IPS-18a (cell line): ENCODE data around the gene MATN1.

Experiments used
- H3K27ac ChIP-seq: one replicate; pipeline ENCODE4 v1.5.1; 2013; ENCODE audit warnings: low read length
- H3K27me3 ChIP-seq: one replicate; pipeline ENCODE4 v1.6.1; 2013; ENCODE audit warnings: mild to moderate bottlenecking, low read length; ENCODE audit not compliant: control insufficient read depth, insufficient read depth
- H3K36me3 ChIP-seq: one replicate; pipeline ENCODE4 v1.6.1; 2013; ENCODE audit warnings: low read depth, low read length; ENCODE audit not compliant: control insufficient read depth
- H3K4me1 ChIP-seq: one replicate; pipeline ENCODE4 v1.6.1; 2013; ENCODE audit warnings: low read depth, low read length; ENCODE audit not compliant: control insufficient read depth
- H3K4me3 ChIP-seq: one replicate; pipeline ENCODE4 v1.5.1; 2013; ENCODE audit warnings: low read length
- H3K9ac ChIP-seq: one replicate; pipeline ENCODE4 v1.6.1; 2013; ENCODE audit warnings: mild to moderate bottlenecking, low read length, moderate library complexity
- H3K9me3 ChIP-seq: one replicate; pipeline ENCODE4 v1.6.1; 2013; ENCODE audit warnings: low read depth, low read length; ENCODE audit not compliant: control insufficient read depth

The MATN1 gene

DNA sequence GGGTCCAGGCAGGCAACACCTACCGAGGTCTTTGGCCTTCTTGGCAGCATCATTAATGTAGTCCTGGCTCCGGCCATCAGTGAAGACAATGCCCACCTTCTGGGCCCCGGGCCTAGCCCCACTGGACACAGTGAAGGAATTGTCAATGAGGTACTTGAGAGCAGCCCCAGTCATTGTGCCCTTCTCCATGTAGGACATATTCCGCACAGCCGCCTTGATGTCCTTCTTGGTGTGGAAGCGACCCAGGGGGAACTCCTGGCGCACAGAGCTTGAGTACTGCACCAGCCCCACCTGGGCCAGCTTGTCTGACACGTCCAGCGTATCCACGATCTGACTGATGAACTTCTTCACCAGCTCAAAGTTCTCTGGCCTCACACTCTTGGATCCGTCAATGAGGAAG is 7.5 kb downstream of the MATN1 start:
- H3K27ac ChIP-seq, result no peak overlapping the region
- H3K9ac ChIP-seq, result no peak overlapping the region
- no peak overlapping the region for H3K4me3 ChIP-seq
- H3K4me1 ChIP-seq, result no peaks in the 10 kb centered on the region
- no peaks in the 10 kb centered on the region for H3K27me3 ChIP-seq
- H3K36me3 ChIP-seq, result no peaks in the 10 kb centered on the region
- peaks cover 5% of the 10 kb centered on the region for H3K9me3 ChIP-seq

DNA sequence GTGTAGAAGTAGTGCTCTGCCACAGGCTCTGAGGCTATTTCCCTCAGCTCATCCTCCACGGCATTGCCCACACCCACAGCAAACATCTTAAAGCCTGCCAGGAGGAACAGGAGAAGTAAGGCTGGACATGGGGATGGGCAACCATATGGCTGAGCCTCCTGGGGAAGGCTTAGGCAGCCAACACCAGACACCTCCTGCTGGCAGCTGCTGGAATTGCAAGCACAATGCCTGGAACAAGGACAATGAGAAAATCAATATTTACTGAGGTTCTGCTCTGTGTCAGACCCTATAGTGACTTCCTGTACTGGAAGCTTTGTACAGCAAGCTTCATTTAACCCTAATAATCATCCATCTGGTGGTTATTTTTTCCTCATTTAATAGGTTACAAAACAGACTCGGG is 8.2 kb downstream of the MATN1 start:
- Histone ChIP-seq H3K27ac (no peak overlapping the region), H3K9ac (no peak overlapping the region), H3K36me3 (no peaks in the 10 kb centered on the region), H3K4me1 (no peaks in the 10 kb centered on the region), H3K27me3 (no peaks in the 10 kb centered on the region), H3K9me3 (peaks cover 5% of the 10 kb centered on the region), H3K4me3 (no peak overlapping the region)

DNA sequence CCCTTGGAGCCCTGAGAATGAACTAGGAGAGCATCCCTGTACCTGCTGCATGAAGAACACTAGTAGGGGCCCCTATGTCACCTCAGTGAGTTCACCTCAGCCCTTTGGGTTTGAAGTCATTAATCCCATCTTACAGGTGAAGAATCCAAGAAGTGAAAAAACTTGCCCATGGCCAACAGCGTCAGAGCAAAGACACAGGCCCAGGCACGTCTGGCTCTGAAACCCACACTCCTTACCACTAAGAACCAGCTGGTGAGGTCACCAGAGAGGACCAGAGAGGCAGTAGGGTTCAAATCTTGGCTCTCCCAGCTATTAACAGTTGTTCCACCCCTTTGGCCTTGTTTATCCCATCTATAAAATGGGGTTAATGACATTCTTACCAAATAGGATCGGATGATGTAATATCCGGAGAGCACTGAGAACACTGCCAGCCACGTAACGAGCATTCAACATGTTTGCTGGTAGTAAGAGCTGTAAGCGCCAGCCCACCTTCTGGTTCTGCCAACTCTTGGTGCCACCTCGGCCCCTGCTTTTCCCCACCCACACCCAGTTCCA is 8.8 kb downstream of the MATN1 start:
- Histone ChIP-seq H3K27me3 (no peaks in the 10 kb centered on the region), H3K36me3 (no peaks in the 10 kb centered on the region), H3K9ac (no peak overlapping the region), H3K4me1 (no peaks in the 10 kb centered on the region), H3K4me3 (no peak overlapping the region), H3K27ac (no peak overlapping the region), H3K9me3 (peaks cover 5% of the 10 kb centered on the region)

DNA sequence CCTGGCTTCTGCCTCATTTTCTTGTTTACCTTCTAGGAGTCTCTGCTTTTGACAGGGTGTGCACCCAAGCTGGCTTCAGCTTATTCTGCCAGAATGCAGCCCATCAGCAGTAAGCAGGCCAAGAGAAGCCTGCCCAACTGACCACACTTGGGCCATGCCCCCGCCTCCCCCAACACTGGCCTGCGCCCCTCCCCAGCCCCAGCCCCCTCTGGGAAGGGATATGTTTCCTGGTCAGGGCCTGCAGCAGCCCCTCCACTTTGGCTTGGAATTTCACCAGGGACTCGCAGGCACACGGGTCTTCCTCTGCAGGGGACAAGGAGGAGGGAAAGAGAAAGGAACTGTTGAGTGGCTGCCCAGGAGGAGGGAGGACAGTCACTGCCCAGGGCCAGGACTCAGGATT is 9.4 kb downstream of the MATN1 start:
- Histone ChIP-seq H3K36me3 (no peaks in the 10 kb centered on the region), H3K9ac (no peak overlapping the region), H3K9me3 (peaks cover 5% of the 10 kb centered on the region), H3K4me3 (no peak overlapping the region), H3K4me1 (no peaks in the 10 kb centered on the region), H3K27me3 (no peaks in the 10 kb centered on the region), H3K27ac (no peak overlapping the region)

DNA sequence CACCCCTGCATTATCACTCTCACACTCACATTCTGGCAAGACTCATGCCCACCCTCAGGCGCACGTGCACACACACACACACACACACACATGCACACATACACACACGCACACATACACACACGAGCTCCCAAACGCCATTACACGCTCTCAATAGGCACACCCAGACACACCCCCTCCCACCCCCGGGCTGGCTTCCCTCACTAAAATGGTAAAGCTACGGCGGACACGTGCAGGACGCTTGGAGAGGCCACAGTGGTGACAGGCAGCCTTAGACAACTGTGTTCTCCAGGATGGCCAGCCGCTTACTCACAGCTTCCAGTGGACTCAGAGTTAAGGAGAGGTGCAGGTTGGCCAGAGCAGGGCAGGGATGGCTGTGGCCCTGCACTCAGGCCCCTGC is 10.1 kb downstream of the MATN1 start:
- Histone ChIP-seq H3K4me1 (no peaks in the 10 kb centered on the region), H3K36me3 (no peaks in the 10 kb centered on the region), H3K9me3 (peaks cover 5% of the 10 kb centered on the region), H3K4me3 (no peak overlapping the region), H3K27me3 (no peaks in the 10 kb centered on the region), H3K27ac (no peak overlapping the region), H3K9ac (no peak overlapping the region)

DNA sequence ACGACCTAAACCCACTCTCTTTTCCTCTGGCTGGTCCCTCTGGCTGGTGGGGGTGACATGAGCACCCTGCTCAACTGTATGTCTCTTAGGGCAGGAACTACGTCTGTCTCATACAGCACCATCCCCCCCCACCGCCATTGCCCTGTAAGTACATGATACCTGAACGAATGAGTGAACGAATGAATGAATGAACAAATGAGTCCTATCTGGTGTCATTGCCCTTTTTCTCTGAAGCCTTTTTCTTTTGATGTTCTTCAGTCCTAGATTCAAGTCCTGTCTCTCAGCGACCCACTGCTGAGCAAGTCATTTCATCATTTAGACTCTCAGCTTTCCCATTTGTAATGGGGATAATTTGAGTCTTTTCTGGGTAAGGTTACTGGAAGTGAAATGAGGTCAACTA is 10.8 kb downstream of the MATN1 start:
- H3K9me3 ChIP-seq, result peaks cover 5% of the 10 kb centered on the region
- no peak overlapping the region for H3K9ac ChIP-seq
- H3K4me3 ChIP-seq, result no peak overlapping the region
- H3K27me3 ChIP-seq, result no peaks in the 10 kb centered on the region
- peaks cover 3% of the 10 kb centered on the region for H3K4me1 ChIP-seq
- H3K36me3 ChIP-seq, result no peaks in the 10 kb centered on the region
- no peak overlapping the region for H3K27ac ChIP-seq

DNA sequence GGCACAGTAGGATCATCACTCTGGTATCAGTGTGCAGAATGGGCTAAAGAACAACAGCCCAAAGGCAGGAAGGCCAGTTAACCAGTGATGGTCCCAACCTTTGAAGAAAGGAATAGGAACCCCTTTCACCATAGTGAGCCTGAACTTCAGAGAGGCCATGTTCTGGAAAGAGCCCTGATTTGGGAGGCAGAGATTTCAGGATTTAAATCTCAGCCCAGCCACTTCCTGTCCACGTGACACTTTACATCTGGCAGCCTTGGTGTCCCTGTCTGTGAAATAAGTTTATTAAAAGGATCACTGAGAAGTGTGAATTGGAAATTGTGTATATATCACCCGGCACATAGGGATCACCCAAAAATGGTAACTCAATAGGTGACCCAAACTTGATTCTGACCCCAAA is 13.0 kb downstream of the MATN1 start:
- no peak overlapping the region for H3K9ac ChIP-seq
- no peaks in the 10 kb centered on the region for H3K27me3 ChIP-seq
- H3K4me1 ChIP-seq, result peaks cover 3% of the 10 kb centered on the region
- no peak overlapping the region for H3K27ac ChIP-seq
- H3K9me3 ChIP-seq, result no peaks in the 10 kb centered on the region
- H3K36me3 ChIP-seq, result no peaks in the 10 kb centered on the region
- H3K4me3 ChIP-seq, result no peak overlapping the region

DNA sequence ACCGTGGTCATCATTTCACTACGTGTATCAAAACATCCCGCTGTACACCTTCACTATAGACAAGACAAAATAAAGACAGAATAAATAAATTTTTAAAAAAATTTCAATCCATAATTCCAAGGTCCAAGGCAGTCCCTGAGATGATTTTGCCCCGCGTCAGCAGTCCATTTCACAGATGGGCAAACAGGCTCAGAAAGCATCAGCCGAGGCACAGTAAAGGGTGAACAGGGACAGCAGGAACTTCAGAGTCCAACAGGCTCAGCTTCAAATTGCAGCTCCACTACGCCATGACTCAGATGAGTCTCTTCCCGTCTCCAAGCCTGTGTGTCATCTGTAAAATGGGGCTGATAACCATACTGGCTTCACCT is 15.0 kb downstream of the MATN1 start:
- Histone ChIP-seq H3K36me3 (no peaks in the 10 kb centered on the region), H3K27ac (no peak overlapping the region), H3K4me1 (peaks cover 3% of the 10 kb centered on the region), H3K27me3 (no peaks in the 10 kb centered on the region), H3K4me3 (no peak overlapping the region), H3K9ac (no peak overlapping the region), H3K9me3 (no peaks in the 10 kb centered on the region)

DNA sequence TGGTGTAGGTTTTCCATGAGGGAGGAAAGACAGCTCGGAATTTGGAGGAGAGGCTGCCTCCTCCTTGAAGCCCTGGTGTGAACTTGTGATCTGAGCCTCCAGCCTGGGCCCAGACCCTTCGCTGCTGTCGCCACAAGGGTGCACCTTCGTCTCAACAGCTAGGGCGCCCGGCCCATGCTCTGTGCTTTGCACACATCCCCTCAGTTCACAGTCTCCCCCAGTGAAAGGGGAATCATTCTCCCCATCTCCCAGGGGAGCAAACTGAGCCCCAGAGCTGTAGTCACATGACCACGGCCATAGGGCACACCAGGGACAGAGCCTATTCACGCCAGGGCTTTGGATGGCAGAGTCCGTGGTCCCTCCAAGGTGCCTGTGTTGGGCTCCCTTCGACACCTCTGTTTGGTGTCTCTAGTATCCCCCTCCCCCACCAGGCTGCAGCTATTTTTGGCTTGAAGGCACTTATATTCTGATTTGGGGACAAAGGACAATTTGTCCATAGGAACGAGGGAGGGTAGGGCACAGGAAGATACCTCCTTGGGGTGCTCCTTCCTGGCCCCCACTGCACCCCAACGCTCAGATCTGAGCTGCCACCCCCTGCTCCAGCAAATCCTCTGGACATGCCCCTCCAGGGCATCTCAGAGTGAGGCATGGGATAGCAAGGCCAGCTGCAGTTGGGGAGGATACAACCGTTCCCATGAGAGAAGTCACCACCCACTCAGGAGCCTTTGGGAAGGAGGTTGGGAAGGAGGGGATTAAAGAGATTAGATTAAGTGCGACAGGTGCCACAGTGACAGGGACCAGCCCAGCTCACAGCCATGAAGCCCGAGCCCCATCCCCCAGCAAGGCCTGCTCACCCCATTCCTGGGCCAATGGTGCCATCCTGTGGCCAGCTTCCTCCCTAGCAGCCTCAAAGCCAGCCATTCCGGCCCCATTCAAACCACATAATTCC is 15.7 kb downstream of the MATN1 start:
- H3K9me3 ChIP-seq, result no peaks in the 10 kb centered on the region
- H3K4me1 ChIP-seq, result peaks cover 3% of the 10 kb centered on the region
- H3K27me3 ChIP-seq, result no peaks in the 10 kb centered on the region
- H3K27ac ChIP-seq, result no peak overlapping the region
- H3K9ac ChIP-seq, result no peak overlapping the region
- no peaks in the 10 kb centered on the region for H3K36me3 ChIP-seq
- no peak overlapping the region for H3K4me3 ChIP-seq

DNA sequence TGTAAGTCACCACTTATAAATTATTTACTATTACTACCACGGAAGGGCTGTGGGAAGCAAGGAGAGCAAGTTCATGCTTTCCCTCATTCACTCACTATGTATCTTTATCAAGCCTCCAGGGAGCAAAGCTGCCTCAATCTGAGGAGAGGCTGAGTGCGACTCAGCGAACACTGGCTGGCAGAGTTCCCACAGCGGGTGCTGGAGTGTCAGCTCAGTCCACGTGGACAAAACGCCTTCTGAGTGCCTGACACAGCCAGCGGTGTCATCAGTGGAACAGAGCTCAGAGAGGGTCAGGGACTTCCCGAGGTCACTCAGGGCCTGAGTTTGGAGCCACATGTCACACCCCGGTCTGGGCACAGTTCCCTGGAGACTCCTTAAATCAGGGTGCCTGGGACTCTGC is 16.9 kb downstream of the MATN1 start:
- Histone ChIP-seq H3K9ac (no peak overlapping the region), H3K36me3 (no peaks in the 10 kb centered on the region), H3K4me1 (peaks cover 3% of the 10 kb centered on the region), H3K4me3 (no peak overlapping the region), H3K27ac (no peak overlapping the region), H3K9me3 (no peaks in the 10 kb centered on the region), H3K27me3 (no peaks in the 10 kb centered on the region)

DNA sequence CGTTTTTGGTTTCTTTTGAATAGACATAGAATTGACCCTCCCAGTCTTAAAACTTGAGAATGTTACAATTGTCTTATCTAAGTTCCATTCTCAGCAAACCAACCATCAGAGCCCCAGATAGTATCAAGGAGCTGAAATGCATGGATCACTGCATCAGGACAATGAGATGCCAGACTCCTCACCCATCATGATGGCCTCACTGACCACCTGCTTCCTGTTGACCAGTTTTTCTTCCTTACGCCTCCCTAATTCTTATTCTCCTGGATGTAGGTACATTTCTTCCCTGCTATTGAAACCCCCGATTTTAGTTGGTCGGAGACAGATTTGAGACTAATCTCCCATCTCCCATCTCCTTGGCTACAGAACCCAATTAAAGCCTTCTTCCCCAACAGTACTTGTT is 17.7 kb downstream of the MATN1 start:
- H3K9me3 ChIP-seq, result no peaks in the 10 kb centered on the region
- no peaks in the 10 kb centered on the region for H3K27me3 ChIP-seq
- H3K27ac ChIP-seq, result no peak overlapping the region
- H3K9ac ChIP-seq, result no peak overlapping the region
- H3K4me1 ChIP-seq, result peaks cover 3% of the 10 kb centered on the region
- no peaks in the 10 kb centered on the region for H3K36me3 ChIP-seq
- no peak overlapping the region for H3K4me3 ChIP-seq
